HEK293 (cell line): ENCODE results near the gene ZFP36.

Experiments used
- CTCF ChIA-PET: fragments of 350-600 bp; formaldehyde crosslinking; extraction: SDS; loops from one replicate; lab custom pipeline; 2021; ENCODE audit warnings: antibody characterized with exemption; lab: Yijun Ruan, JAX
- POLR2A ChIA-PET: fragments of 300-600 bp; formaldehyde crosslinking; extraction: SDS; loops from one replicate; lab custom pipeline; 2020; ENCODE audit warnings: antibody characterized with exemption, inconsistent platforms; lab: Yijun Ruan, JAX
- H3K27ac ChIP-seq: fragments of 200-500 bp; sonication (Bioruptor generic); 2 replicates; pipeline ENCODE4 v1.5.1; 2014; ENCODE audit warnings: low read depth, low read length, control low read depth, inconsistent platforms; ENCODE audit errors: extremely low read depth
- H3K36me3 ChIP-seq, 2 experiments: fragments of 200-500 bp in 1 of 2; sonication (Bioruptor generic) in 1 of 2; 1 replicate in 1 of 2; 2 replicates in 1 of 2; pipeline ENCODE4 v1.5.1; 2014 to 2017; ENCODE audit warnings: inconsistent platforms in 2 of 2, low read length in 2 of 2; ENCODE audit not compliant: control insufficient read depth in 2 of 2, insufficient read depth in 1 of 2
- H3K4me1 ChIP-seq: fragments of 200-500 bp; sonication (Bioruptor generic); 2 replicates; pipeline ENCODE4 v1.5.1; 2014; ENCODE audit warnings: mild to moderate bottlenecking, low read length, inconsistent platforms; ENCODE audit not compliant: control insufficient read depth, insufficient read depth
- H3K4me3 ChIP-seq: 2 replicates; pipeline ENCODE4 v1.5.1; 2011; ENCODE audit warnings: low read depth, mild to moderate bottlenecking, control low read depth, low read length, moderate library complexity
- H3K9me3 ChIP-seq: fragments of 200-500 bp; sonication (Bioruptor generic); 2 replicates; pipeline ENCODE4 v1.5.1; 2014; ENCODE audit warnings: low read depth, low read length, inconsistent platforms; ENCODE audit not compliant: control insufficient read depth, insufficient read depth
- HOXC10 ChIP-seq: sonication (generic); formaldehyde crosslinking; IDR thresholded peaks from 2 replicates; pipeline ENCODE4 v1.8.1; 2023; ENCODE audit warnings: mild to moderate bottlenecking, missing genetic modification reagents
- HOXD13 ChIP-seq: sonication (generic); formaldehyde crosslinking; IDR thresholded peaks from 2 replicates; pipeline ENCODE4 v1.8.0; 2022; ENCODE audit warnings: missing genetic modification reagents, borderline replicate concordance
- REPIN1 ChIP-seq: fragments of 450-650 bp; formaldehyde crosslinking; IDR thresholded peaks from 2 replicates; pipeline ENCODE4 v1.5.1; 2017; ENCODE audit warnings: missing biosample characterization, missing genetic modification characterization, low read depth
- ZNF112 ChIP-seq: fragments of 450-650 bp; formaldehyde crosslinking; IDR thresholded peaks from 2 replicates; pipeline ENCODE4 v1.5.0; 2017; ENCODE audit warnings: missing biosample characterization, missing genetic modification characterization
- ZNF132 ChIP-seq: fragments of 450-650 bp; formaldehyde crosslinking; IDR thresholded peaks from 2 replicates; pipeline ENCODE4 v1.5.1; 2017; ENCODE audit warnings: missing biosample characterization, missing genetic modification characterization, borderline replicate concordance
- ZNF133 ChIP-seq: fragments of 450-650 bp; formaldehyde crosslinking; IDR thresholded peaks from 2 replicates; pipeline ENCODE4 v1.5.1; 2016; ENCODE audit warnings: missing biosample characterization, missing genetic modification characterization
- ZNF157 ChIP-seq: fragments of 450-650 bp; formaldehyde crosslinking; IDR thresholded peaks from 2 replicates; pipeline ENCODE4 v1.5.1; 2016; ENCODE audit warnings: missing biosample characterization, missing genetic modification characterization
- ZNF366 ChIP-seq: fragments of 450-650 bp; formaldehyde crosslinking; conservative IDR thresholded peaks from 2 replicates; pipeline ENCODE4 v1.5.1; 2016; ENCODE audit warnings: missing biosample characterization, missing genetic modification characterization
- ZNF416 ChIP-seq: fragments of 450-650 bp; formaldehyde crosslinking; IDR thresholded peaks from 2 replicates; pipeline ENCODE4 v1.5.1; 2016; ENCODE audit warnings: missing biosample characterization, missing genetic modification characterization
- ZNF426 ChIP-seq: fragments of 450-650 bp; formaldehyde crosslinking; IDR thresholded peaks from 2 replicates; pipeline ENCODE4 v1.5.1; 2017; ENCODE audit warnings: missing biosample characterization, missing genetic modification characterization, mild to moderate bottlenecking, inconsistent platforms, moderate library complexity
- ZNF433 ChIP-seq: fragments of 450-650 bp; formaldehyde crosslinking; IDR thresholded peaks from 2 replicates; pipeline ENCODE4 v1.5.1; 2016; ENCODE audit warnings: missing biosample characterization, missing genetic modification characterization, low read depth
- ZNF501 ChIP-seq: fragments of 450-650 bp; formaldehyde crosslinking; IDR thresholded peaks from 2 replicates; pipeline ENCODE4 v1.5.1; 2016; ENCODE audit warnings: missing biosample characterization, missing genetic modification characterization
- ZNF623 ChIP-seq: fragments of 450-650 bp; formaldehyde crosslinking; IDR thresholded peaks from 2 replicates; pipeline ENCODE4 v1.5.1; 2016; ENCODE audit warnings: missing biosample characterization, missing genetic modification characterization
- ZNF701 ChIP-seq: fragments of 450-650 bp; formaldehyde crosslinking; IDR thresholded peaks from 2 replicates; pipeline ENCODE4 v1.5.1; 2016; ENCODE audit warnings: missing biosample characterization, missing genetic modification characterization
- ZSCAN16 ChIP-seq: fragments of 450-650 bp; formaldehyde crosslinking; IDR thresholded peaks from 2 replicates; pipeline ENCODE4 v1.5.1; 2016; ENCODE audit warnings: missing biosample characterization, missing genetic modification characterization
- TF ChIP-seq, protein P1 (sequence below): fragments of 450-650 bp; formaldehyde crosslinking; IDR thresholded peaks from 2 replicates; pipeline ENCODE4 v1.5.1; 2016; ENCODE audit warnings: missing biosample characterization, missing genetic modification characterization
- TF ChIP-seq, protein P2 (sequence below): fragments of 450-650 bp; formaldehyde crosslinking; IDR thresholded peaks from 2 replicates; pipeline ENCODE4 v1.5.1; 2016; ENCODE audit warnings: missing biosample characterization, missing genetic modification characterization
- TF ChIP-seq, protein P3 (sequence below): fragments of 450-650 bp; formaldehyde crosslinking; IDR thresholded peaks from 2 replicates; pipeline ENCODE4 v1.5.1; 2016; ENCODE audit warnings: missing biosample characterization, missing genetic modification characterization
- TF ChIP-seq, protein P4 (sequence below): fragments of 450-650 bp; formaldehyde crosslinking; IDR thresholded peaks from 2 replicates; pipeline ENCODE4 v1.5.1; 2016; ENCODE audit warnings: missing biosample characterization, missing genetic modification characterization
- TF ChIP-seq, protein P5 (sequence below): fragments of 450-650 bp; formaldehyde crosslinking; IDR thresholded peaks from 2 replicates; pipeline ENCODE4; 2016; ENCODE audit warnings: missing biosample characterization, missing genetic modification characterization

ZFP36 gene

DNA sequence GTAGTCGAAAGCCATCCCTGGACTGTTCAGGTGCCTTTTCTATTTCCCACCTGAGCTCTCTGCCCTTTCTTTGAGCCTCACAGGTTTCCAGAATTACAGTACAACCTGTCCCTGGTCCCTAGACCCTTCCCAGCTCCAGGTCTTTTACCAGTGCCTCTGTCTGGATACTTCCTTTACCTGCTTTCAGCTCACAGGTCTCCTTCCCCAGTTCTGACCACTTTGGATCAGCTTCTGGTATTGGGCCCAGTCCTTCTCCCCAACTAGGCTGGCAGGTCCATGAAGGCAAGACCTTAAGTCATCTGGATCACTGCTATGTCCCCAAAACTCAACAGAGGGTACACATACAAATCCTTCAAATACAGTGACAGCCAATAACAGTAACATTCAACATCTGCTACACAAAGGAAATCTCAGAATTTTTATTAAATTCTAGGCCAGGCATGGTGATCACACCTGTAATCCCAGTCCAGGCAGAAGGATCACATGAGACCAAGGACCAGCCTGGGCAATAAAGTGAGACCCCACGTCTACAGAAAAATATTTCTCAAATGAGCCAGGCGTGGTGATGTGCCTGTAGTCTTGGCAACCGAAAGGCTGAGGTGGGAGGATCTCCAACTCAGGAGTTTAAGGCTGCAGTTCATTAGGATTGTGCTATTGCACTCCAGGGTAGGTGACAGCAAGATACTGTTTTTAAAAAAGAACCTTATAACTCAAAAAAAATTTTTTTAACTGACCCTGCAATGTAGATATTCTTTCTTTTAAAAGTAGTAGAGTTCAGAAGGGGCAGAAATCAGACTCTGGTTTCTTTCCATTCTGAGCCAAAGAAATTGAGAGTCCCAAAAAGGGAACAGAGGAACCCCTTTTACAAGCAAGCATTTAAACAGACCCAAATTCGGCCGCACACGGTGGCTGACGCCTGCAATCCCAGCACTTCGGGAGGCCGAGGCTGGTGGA lies 27.8 kb downstream of the ZFP36 start:
- POLR2A ChIA-PET = interaction anchor here (0.7 to 3.4 kb wide), 29 partner anchors 11 to 816 kb away, joined by 3 to 255 read pairs (median 14); partner anchors contain the start of genes DLL3, DYRK1B, EID2 and EID2B
- Histone ChIP-seq H3K4me1 (peaks cover 30% of the 10 kb centered on the region), H3K36me3 (peaks cover 32 to 43% of the 10 kb centered on the region in 2 experiments), H3K27ac (peak overlapping the region; percentile 100), H3K9me3 (no peaks in the 10 kb centered on the region), H3K4me3 (peak overlapping the region; percentile 79)
- TF ChIP-seq, protein P1, sequence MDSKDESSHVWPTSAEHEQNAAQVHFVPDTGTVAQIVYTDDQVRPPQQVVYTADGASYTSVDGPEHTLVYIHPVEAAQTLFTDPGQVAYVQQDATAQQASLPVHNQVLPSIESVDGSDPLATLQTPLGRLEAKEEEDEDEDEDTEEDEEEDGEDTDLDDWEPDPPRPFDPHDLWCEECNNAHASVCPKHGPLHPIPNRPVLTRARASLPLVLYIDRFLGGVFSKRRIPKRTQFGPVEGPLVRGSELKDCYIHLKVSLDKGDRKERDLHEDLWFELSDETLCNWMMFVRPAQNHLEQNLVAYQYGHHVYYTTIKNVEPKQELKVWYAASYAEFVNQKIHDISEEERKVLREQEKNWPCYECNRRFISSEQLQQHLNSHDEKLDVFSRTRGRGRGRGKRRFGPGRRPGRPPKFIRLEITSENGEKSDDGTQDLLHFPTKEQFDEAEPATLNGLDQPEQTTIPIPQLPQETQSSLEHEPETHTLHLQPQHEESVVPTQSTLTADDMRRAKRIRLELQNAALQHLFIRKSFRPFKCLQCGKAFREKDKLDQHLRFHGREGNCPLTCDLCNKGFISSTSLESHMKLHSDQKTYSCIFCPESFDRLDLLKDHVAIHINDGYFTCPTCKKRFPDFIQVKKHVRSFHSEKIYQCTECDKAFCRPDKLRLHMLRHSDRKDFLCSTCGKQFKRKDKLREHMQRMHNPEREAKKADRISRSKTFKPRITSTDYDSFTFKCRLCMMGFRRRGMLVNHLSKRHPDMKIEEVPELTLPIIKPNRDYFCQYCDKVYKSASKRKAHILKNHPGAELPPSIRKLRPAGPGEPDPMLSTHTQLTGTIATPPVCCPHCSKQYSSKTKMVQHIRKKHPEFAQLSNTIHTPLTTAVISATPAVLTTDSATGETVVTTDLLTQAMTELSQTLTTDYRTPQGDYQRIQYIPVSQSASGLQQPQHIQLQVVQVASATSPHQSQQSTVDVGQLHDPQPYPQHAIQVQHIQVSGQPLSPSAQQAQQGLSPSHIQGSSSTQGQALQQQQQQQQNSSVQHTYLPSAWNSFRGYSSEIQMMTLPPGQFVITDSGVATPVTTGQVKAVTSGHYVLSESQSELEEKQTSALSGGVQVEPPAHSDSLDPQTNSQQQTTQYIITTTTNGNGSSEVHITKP (tag by site-specific recombination) = peak; percentile 71
- TF ChIP-seq, protein P2, sequence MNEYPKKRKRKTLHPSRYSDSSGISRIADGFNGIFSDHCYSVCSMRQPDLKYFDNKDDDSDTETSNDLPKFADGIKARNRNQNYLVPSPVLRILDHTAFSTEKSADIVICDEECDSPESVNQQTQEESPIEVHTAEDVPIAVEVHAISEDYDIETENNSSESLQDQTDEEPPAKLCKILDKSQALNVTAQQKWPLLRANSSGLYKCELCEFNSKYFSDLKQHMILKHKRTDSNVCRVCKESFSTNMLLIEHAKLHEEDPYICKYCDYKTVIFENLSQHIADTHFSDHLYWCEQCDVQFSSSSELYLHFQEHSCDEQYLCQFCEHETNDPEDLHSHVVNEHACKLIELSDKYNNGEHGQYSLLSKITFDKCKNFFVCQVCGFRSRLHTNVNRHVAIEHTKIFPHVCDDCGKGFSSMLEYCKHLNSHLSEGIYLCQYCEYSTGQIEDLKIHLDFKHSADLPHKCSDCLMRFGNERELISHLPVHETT (tag by site-specific recombination) = no peak
- CTCF ChIA-PET = interaction anchor here (0.6 to 2.0 kb wide), 14 partner anchors 20 to 504 kb away, joined by 3 to 19 read pairs (median 4); partner anchors contain the start of genes EID2, EID2B, MRPS12 and SARS2

DNA sequence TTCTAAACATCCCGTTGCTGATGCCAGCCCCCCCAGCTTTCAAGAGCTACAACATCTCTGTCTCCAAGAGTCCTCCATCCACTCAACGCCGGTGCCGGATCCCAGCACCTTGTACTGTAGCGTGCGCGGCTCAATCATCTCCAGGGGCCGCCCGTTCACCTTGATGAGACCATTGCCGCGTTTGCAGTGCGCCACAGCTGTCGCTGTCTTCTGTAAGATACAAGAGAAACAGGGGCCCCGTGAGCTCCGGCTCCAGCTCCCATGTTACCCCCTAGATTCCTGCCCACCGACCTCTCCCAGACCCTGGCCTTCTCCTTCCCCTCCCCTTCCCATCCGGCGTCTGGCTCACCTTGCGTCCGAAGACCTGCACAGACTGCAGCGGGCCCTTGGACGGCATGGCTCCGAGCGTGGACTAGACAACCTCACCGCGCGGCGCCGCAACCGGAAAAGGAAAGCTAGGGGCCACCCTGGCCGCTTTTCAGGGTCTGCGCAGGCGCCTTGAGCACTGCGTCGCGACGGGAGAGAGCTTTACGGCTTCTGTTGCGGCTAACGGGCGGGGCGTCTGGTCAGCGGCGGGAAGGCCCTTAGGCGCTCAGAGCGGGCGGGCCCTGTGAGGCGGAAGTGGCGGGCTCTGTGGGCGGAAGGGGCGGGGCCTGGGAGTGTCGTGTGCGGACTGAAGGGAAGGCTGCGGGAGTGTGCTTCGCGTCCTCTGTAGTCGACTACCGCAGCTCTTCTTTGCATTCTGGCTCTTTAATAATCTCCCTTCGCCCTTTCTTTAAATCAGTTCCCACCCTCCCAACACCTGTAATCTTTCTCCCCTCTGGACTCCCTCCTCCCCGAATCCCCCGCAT lies 29.1 kb downstream of the ZFP36 start, which contains the start of gene RPS16:
TSS of gene RPS16 (minus strand) at position 451 of the 851 bp plus-strand sequence. CDS start at position 397, 54 bp downstream.
- ChIA-PET CTCF (interaction anchor here (0.6 to 2.0 kb wide), 18 partner anchors 16 to 505 kb away, joined by 3 to 19 read pairs (median 4); partner anchors contain the start of genes DLL3, EID2, EID2B and MRPS12), POLR2A (interaction anchor here (0.6 to 2.7 kb wide), 118 partner anchors 12 to 1343 kb away, joined by 3 to 255 read pairs (median 5); partner anchors contain the start of genes ACTN4, BLVRB, C19orf47 and COQ8B)
- Histone ChIP-seq H3K36me3 (peaks cover 32 to 43% of the 10 kb centered on the region in 2 experiments), H3K27ac (peak within 1 kb of the TSS; percentile 100), H3K4me1 (peaks cover 29% of the 10 kb centered on the region), H3K9me3 (no peaks in the 10 kb centered on the region), H3K4me3 (peak within 1 kb of the TSS; percentile 79)
- TF ChIP-seq ZNF623 (tag by site-specific recombination) = no peak
- TF ChIP-seq ZNF157 (tag by site-specific recombination) = peak; percentile 32; the same call in 1 of the 2 replicates
- no peak for TF ChIP-seq ZNF132 (tag by site-specific recombination)
- TF ChIP-seq REPIN1 (tag by site-specific recombination) = peak; percentile 87
- no peak; the same call in 1 of the 2 replicates for TF ChIP-seq ZNF416
- TF ChIP-seq ZNF366 (tag by site-specific recombination) = no peak
- TF ChIP-seq ZSCAN16 = 0 out of 2 replicates have a peak, but pooled peaks have one; percentile 46
- TF ChIP-seq, protein P3, sequence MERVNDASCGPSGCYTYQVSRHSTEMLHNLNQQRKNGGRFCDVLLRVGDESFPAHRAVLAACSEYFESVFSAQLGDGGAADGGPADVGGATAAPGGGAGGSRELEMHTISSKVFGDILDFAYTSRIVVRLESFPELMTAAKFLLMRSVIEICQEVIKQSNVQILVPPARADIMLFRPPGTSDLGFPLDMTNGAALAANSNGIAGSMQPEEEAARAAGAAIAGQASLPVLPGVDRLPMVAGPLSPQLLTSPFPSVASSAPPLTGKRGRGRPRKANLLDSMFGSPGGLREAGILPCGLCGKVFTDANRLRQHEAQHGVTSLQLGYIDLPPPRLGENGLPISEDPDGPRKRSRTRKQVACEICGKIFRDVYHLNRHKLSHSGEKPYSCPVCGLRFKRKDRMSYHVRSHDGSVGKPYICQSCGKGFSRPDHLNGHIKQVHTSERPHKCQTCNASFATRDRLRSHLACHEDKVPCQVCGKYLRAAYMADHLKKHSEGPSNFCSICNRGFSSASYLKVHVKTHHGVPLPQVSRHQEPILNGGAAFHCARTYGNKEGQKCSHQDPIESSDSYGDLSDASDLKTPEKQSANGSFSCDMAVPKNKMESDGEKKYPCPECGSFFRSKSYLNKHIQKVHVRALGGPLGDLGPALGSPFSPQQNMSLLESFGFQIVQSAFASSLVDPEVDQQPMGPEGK (tag by site-specific recombination) = peak; percentile 47; the same call in 1 of the 2 replicates
- no peak for TF ChIP-seq ZNF701
- TF ChIP-seq ZNF112 (tag by site-specific recombination) = no peak
- peak; percentile 99 for TF ChIP-seq ZNF501 (tag by site-specific recombination)
- no peak for TF ChIP-seq HOXC10
- TF ChIP-seq ZNF433 (tag by site-specific recombination) = no peak
- TF ChIP-seq, protein P4, sequence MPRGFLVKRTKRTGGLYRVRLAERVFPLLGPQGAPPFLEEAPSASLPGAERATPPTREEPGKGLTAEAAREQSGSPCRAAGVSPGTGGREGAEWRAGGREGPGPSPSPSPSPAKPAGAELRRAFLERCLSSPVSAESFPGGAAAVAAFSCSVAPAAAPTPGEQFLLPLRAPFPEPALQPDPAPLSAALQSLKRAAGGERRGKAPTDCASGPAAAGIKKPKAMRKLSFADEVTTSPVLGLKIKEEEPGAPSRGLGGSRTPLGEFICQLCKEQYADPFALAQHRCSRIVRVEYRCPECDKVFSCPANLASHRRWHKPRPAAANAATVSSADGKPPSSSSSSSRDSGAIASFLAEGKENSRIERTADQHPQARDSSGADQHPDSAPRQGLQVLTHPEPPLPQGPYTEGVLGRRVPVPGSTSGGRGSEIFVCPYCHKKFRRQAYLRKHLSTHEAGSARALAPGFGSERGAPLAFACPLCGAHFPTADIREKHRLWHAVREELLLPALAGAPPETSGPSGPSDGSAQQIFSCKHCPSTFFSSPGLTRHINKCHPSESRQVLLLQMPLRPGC (tag by site-specific recombination) = peak; percentile 23; the same call in 1 of the 2 replicates
- no peak for TF ChIP-seq HOXD13 (CRISPR knock-in tag)
- TF ChIP-seq, protein P5, sequence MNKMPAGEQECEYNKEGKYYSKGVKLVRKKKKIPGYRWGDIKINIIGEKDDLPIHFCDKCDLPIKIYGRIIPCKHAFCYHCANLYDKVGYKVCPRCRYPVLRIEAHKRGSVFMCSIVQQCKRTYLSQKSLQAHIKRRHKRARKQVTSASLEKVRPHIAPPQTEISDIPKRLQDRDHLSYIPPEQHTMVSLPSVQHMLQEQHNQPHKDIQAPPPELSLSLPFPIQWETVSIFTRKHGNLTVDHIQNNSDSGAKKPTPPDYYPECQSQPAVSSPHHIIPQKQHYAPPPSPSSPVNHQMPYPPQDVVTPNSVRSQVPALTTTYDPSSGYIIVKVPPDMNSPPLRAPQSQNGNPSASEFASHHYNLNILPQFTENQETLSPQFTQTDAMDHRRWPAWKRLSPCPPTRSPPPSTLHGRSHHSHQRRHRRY (tag by site-specific recombination) = peak; percentile 71; the same call in 1 of the 2 replicates
- no peak for TF ChIP-seq ZNF426 (tag by site-specific recombination)
- no peak for TF ChIP-seq ZNF133
